Measurements from ENCODE around the gene HSF2BP. TPM values are rescaled to one million over a fixed set of nuclear protein-coding genes. Genes with fewer than 3 reads are reported as not detected.
"Not testable (repeated sequence)": the region's sequence is repeated elsewhere in the genome, so short reads cannot be mapped to it uniquely, and the experiment has no call there.

HSF2BP gene
- total RNA-seq, 2 experiments from 2014 or later, result 0.15 to 0.40 TPM

DNA sequence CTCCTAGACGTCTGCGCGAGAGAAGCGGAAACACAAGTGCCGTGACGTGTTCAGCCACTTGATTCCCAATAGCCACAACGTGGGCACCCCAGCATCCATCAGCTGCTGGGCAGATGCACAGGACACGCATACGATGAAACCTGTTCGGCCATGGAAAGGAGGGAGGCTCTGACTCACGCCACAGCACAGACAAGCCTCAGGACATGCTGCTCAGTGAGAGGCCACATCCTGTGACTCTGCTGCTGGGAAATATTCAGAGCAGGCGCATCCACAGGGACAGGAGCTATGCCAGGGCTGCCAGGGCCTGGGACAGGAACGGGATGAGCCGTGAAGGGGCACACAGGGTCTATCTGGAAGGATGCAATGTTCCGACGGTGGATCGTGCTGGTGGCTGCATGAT, 171.1 kb downstream of the HSF2BP start:
- CTCF ChIA-PET; H3K4me1 Mint-ChIP-seq; H3K27me3 Mint-ChIP-seq; H3K27ac Mint-ChIP-seq; H3K9me3 Mint-ChIP-seq; H3K4me3 Mint-ChIP-seq; POLR2A ChIA-PET; DNase-seq; H3K36me3 Mint-ChIP-seq (ENCODE audit: low read depth): not testable (repeated sequence)

DNA sequence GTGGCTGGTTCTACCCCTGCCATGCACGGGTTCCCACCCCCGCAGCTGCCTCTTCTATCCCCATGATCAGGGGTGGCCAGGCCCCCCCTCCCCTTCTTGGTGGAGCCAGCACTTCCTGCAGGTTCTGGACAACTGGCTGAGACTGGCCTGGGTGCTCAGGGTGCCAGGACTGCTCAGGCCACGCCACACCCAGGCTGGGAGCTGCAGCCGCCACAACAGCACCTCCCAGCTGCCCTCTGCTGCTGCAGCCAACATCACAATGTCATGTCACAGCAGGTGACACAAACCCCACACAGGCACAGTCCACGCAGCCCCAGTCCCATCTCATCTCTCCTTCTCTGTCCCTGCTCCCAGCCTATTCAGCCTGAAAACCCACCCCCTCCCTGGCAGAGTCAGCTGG, 173.2 kb downstream of the HSF2BP start:
- H3K27me3 Mint-ChIP-seq; H3K9me3 Mint-ChIP-seq; H3K4me1 Mint-ChIP-seq; H3K4me3 Mint-ChIP-seq; H3K36me3 Mint-ChIP-seq (ENCODE audit: low read depth); POLR2A ChIA-PET; CTCF ChIA-PET; H3K27ac Mint-ChIP-seq; DNase-seq: not testable (repeated sequence)

DNA sequence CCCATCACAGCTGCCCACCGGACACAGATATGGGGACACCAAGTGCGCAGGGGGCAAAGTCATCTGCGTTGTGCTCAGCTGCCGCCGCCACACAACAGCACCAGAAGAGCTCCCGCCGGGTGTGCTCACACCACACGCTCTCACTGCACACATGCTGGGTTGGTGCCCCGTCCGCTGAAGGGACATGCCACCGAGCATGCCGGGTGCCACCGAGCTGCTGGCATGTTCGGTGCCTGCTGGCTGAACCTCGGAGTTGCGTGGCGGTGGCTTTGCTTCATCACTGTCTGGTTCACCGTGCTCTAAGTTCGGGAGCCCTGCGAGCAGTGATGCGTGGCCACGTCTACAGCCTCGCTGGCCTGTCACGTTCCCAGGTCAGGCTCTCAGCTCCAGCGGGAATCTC, 174.3 kb downstream of the HSF2BP start:
- CTCF ChIA-PET, POLR2A ChIA-PET, H3K4me1 Mint-ChIP-seq: not testable (repeated sequence)

DNA sequence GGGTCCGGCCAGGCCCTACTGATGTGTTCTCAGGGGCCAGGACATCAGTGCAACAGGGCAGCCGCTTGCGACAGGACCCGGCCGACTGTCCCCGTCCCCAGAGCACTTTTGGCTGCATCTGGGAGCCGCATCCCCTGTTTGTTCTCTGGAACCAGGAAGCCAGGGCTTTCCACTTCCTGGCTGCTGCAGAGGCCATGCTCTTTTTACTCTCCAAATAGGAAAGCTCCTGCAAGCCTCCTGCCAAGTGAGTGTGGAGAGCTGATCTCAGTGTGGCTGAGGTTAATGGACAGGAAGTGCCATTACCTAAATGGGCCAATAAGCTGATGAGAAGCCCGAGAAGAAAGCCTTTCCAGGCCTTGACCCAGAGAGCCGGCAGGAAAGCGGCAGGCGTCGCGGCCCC, 180.1 kb downstream of the HSF2BP start:
- H3K36me3 Mint-ChIP-seq (ENCODE audit: low read depth); H3K9me3 Mint-ChIP-seq; H3K4me1 Mint-ChIP-seq; H3K27me3 Mint-ChIP-seq; DNase-seq; CTCF ChIA-PET; H3K27ac Mint-ChIP-seq; H3K4me3 Mint-ChIP-seq; POLR2A ChIA-PET: not testable (repeated sequence)

More for the DNA sequence above, 174.3 kb downstream of the HSF2BP start:
- H3K27ac Mint-ChIP-seq; DNase-seq; H3K9me3 Mint-ChIP-seq; H3K4me3 Mint-ChIP-seq; H3K36me3 Mint-ChIP-seq (ENCODE audit: low read depth); H3K27me3 Mint-ChIP-seq: not testable (repeated sequence)

Other genes starting within 250 kb of the HSF2BP start
- gene SIK1, start 232.4 kb downstream of the HSF2BP start, total RNA-seq, result 1 to 10 TPM; 3.4 to 4.6 TPM
- gene RRP1B, start 72 bp upstream of the HSF2BP start, total RNA-seq, result 10 to 100 TPM; 43.3 to 43.7 TPM
- 10 to 100 TPM; 94.1 to 95.0 TPM for gene PDXK, start 59.6 kb upstream of the HSF2BP start, total RNA-seq
- 10 to 100 TPM; 54.3 to 55.6 TPM for gene CSTB, start 116.8 kb upstream of the HSF2BP start, total RNA-seq
- gene RRP1, start 130.1 kb upstream of the HSF2BP start, total RNA-seq, result 10 to 100 TPM; 22.4 to 22.6 TPM
- 100 to 1,000 TPM; 101 to 102 TPM for gene AGPAT3, start 205.7 kb upstream of the HSF2BP start, total RNA-seq